PFSK-1 (cell line): ENCODE data around the gene DUSP18.

ENCODE experiments used
- POLR2AphosphoS5 ChIP-seq: IDR thresholded peaks from 2 replicates; pipeline ENCODE4 v1.6.1; 2012; ENCODE audit warnings: low read depth, mild to moderate bottlenecking, control low read depth, low read length, moderate library complexity
- REST ChIP-seq, 2 experiments: IDR thresholded peaks; 2 replicates each; pipeline versions ENCODE4 v1.6.1 to v1.8.0; 2011 to 2012; ENCODE audit warnings: low read depth in 2 of 2, low read length in 2 of 2, control low read depth in 1 of 2, inconsistent platforms in 1 of 2, mild to moderate bottlenecking in 1 of 2, moderate library complexity in 1 of 2; ENCODE audit not compliant: insufficient read depth in 1 of 2
- TAF1 ChIP-seq: IDR thresholded peaks from 2 replicates; pipeline ENCODE4 v1.6.1; 2012; ENCODE audit warnings: low read length, control low read depth, borderline replicate concordance; ENCODE audit not compliant: insufficient read depth

GRCh38 chr22:30704978-30705377, 37.3 kb upstream of the DUSP18 start:
- no peak for TF ChIP-seq POLR2AphosphoS5
- no peak for TF ChIP-seq REST (IDR thresholded peaks at IDR 0.05; ENCODE audit: insufficient read depth in 1 of 2, low read depth in 2 of 2, low read length in 2 of 2)
- no peak for TF ChIP-seq TAF1
